Measurements from ENCODE around the gene FRMD7.

DNA sequence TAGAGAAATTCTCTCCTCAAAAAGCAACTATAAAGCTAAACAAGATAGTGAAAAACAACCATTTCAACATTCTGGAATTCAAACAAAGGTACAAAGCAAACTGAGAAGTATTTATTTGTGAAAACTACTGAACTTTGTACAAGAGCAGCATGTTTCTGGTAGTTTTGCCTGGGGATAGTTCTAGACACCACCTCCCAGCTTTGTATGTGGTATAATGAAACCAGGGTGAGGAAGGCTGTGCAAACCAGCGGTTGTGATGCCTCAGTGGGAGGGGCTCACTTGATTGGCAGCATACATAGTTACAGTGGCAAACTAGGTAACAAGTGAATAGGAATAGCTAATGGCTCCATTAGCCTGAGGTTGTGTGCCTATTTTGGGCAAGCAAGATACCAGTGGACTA is 18.6 kb upstream of the FRMD7 start:
- TF ChIP-seq, protein P1, sequence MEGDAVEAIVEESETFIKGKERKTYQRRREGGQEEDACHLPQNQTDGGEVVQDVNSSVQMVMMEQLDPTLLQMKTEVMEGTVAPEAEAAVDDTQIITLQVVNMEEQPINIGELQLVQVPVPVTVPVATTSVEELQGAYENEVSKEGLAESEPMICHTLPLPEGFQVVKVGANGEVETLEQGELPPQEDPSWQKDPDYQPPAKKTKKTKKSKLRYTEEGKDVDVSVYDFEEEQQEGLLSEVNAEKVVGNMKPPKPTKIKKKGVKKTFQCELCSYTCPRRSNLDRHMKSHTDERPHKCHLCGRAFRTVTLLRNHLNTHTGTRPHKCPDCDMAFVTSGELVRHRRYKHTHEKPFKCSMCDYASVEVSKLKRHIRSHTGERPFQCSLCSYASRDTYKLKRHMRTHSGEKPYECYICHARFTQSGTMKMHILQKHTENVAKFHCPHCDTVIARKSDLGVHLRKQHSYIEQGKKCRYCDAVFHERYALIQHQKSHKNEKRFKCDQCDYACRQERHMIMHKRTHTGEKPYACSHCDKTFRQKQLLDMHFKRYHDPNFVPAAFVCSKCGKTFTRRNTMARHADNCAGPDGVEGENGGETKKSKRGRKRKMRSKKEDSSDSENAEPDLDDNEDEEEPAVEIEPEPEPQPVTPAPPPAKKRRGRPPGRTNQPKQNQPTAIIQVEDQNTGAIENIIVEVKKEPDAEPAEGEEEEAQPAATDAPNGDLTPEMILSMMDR (IDR thresholded peaks at IDR 0.05) = no peak
- TF ChIP-seq POLR2A (IDR thresholded peaks at IDR 0.05) (no peak), EP300 (IDR thresholded peaks at IDR 0.05) (no peak)

All from ovary (tissue), 3 donors.